ENCODE measurements around the gene CNTNAP2. TPM values are rescaled to one million over a fixed set of nuclear protein-coding genes. Genes with fewer than 3 reads are reported as not detected.

The CNTNAP2 gene
- total RNA-seq, 3 donors from 2014 or later (not counting 1 experiment from before 2014, with no cell fraction given) = 0.18 to 1.1 TPM; not detected in 1

GRCh38 chr7:146136357-146136875 is 19.8 kb downstream of the CNTNAP2 start:
- Histone ChIP-seq H3K4me1 (ENCODE audit: control insufficient read depth, insufficient read depth, low read length) (no peaks in the 10 kb centered on the region), H3K27me3 (ENCODE audit: control insufficient read depth, insufficient read depth, low read length) (no peaks in the 10 kb centered on the region), H3K27ac (ENCODE audit: low read length) (no peak overlapping the region), H3K4me3 (ENCODE audit: low read length) (no peak overlapping the region), H3K9me3 (ENCODE audit: control insufficient read depth, insufficient read depth, low read length) (no peaks in the 10 kb centered on the region), H3K36me3 (ENCODE audit: control insufficient read depth, insufficient read depth, low read length) (no peaks in the 10 kb centered on the region)
- ATAC-seq (no peak), DNase-seq (no peak)
- TF ChIP-seq CTCF (IDR thresholded peaks at IDR 0.05) = no peak
- 79% methylated on average over 11 of the region's 11 CpGs for WGBS (ENCODE audit: insufficient coverage)
- Mint-ChIP-seq H3K4me3 (no peak overlapping the region), H3K27ac (no peak overlapping the region), H3K27me3 (ENCODE audit: low read depth in 2 of 2) (no peaks in the 10 kb centered on the region), H3K4me1 (no peaks in the 10 kb centered on the region), H3K36me3 (no peaks in the 10 kb centered on the region), H3K9me3 (peaks cover 6 to 10% of the 10 kb centered on the region in 2 donors)
- intact Hi-C loops (cut with micrococcal nuclease) = no loop called here

- Histone ChIP-seq H3K4me3 (ENCODE audit: low read length) (no peak overlapping the region), H3K4me1 (ENCODE audit: control insufficient read depth, insufficient read depth, low read length) (no peaks in the 10 kb centered on the region), H3K27me3 (ENCODE audit: control insufficient read depth, insufficient read depth, low read length) (no peaks in the 10 kb centered on the region), H3K9me3 (ENCODE audit: control insufficient read depth, insufficient read depth, low read length) (no peaks in the 10 kb centered on the region), H3K27ac (ENCODE audit: low read length) (no peak overlapping the region), H3K36me3 (ENCODE audit: control insufficient read depth, insufficient read depth, low read length) (no peaks in the 10 kb centered on the region)
- no peaks in the 10 kb centered on the region for H3K4me1 Mint-ChIP-seq
- ATAC-seq = no peak
- no peak overlapping the region for H3K27ac Mint-ChIP-seq
- intact Hi-C loops (cut with micrococcal nuclease) = no loop called here
- no peak overlapping the region for H3K4me3 Mint-ChIP-seq
- WGBS (ENCODE audit: insufficient coverage) = 75% methylated on average over 3 of the region's 4 CpGs
- no peaks in the 10 kb centered on the region for H3K36me3 Mint-ChIP-seq
- H3K27me3 Mint-ChIP-seq (ENCODE audit: low read depth in 2 of 2) = no peaks in the 10 kb centered on the region
- peaks cover 3 to 11% of the 10 kb centered on the region in 2 donors for H3K9me3 Mint-ChIP-seq
- TF ChIP-seq CTCF (IDR thresholded peaks at IDR 0.05) = no peak
- DNase-seq = no peak
Measured at GRCh38 chr7:146138926-146139325, 22.3 kb downstream of the CNTNAP2 start.

DNA sequence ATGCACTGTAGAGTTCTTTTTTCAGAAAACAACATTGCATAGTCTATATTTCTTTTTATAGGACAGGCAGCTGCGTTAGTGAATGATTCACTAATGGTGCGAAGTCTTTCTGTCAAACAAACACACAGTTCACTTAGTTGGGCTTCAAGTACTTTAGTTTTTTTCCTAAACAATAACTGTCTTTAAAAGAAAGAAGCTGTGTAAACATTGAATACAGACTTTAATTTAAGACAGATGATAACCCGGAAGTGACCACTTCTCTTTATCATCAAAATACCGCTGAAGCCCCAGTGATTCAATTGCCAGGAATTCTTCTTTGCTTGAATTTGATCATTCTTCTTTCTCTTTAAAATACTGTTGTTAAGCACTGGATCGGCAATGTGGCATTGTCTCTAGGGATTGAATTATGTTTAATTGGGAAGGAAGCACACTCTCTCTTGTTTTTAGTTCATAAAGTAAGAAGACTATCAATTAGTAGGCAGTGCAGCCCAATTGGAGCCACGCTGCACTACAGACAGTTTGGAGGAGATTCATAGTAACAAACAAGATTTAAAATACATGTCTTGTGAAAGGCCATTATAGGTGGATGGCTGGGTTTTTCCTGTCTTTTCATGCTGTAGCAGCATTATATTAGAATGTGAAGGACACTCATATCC is 30.4 kb downstream of the CNTNAP2 start:
- DNase-seq = no peak
- Histone ChIP-seq H3K36me3 (ENCODE audit: control insufficient read depth, insufficient read depth, low read length) (no peaks in the 10 kb centered on the region), H3K4me3 (ENCODE audit: low read length) (no peak overlapping the region), H3K27ac (ENCODE audit: low read length) (no peak overlapping the region), H3K27me3 (ENCODE audit: control insufficient read depth, insufficient read depth, low read length) (no peaks in the 10 kb centered on the region), H3K9me3 (ENCODE audit: control insufficient read depth, insufficient read depth, low read length) (peaks cover 4% of the 10 kb centered on the region), H3K4me1 (ENCODE audit: control insufficient read depth, insufficient read depth, low read length) (no peaks in the 10 kb centered on the region)
- Mint-ChIP-seq H3K4me1 (no peaks in the 10 kb centered on the region), H3K27me3 (ENCODE audit: low read depth in 2 of 2) (no peaks in the 10 kb centered on the region), H3K36me3 (no peaks in the 10 kb centered on the region), H3K27ac (no peak overlapping the region), H3K4me3 (no peak overlapping the region), H3K9me3 (peaks cover 7 to 11% of the 10 kb centered on the region in 2 donors)
- intact Hi-C loops (cut with micrococcal nuclease) = no loop called here
- no peak for TF ChIP-seq CTCF (IDR thresholded peaks at IDR 0.05)
- ATAC-seq = no peak
- WGBS (ENCODE audit: insufficient coverage) = 86% methylated on average over 5 of the region's 6 CpGs

GRCh38 chr7:146150153-146150552 is 33.6 kb downstream of the CNTNAP2 start:
- no peaks in the 10 kb centered on the region for H3K4me1 ChIP-seq (ENCODE audit: control insufficient read depth, insufficient read depth, low read length)
- H3K27me3 ChIP-seq (ENCODE audit: control insufficient read depth, insufficient read depth, low read length) = no peaks in the 10 kb centered on the region
- Mint-ChIP-seq H3K27me3 (ENCODE audit: low read depth in 2 of 2) (no peaks in the 10 kb centered on the region), H3K27ac (no peak overlapping the region), H3K9me3 (peaks cover 6 to 7% of the 10 kb centered on the region in 2 donors), H3K36me3 (no peaks in the 10 kb centered on the region), H3K4me3 (no peak overlapping the region), H3K4me1 (no peaks in the 10 kb centered on the region)
- intact Hi-C loops (cut with micrococcal nuclease) = no loop called here
- TF ChIP-seq CTCF (IDR thresholded peaks at IDR 0.05) = no peak
- ATAC-seq = no peak
- H3K9me3 ChIP-seq (ENCODE audit: control insufficient read depth, insufficient read depth, low read length) = peaks cover under 1% of the 10 kb centered on the region
- H3K36me3 ChIP-seq (ENCODE audit: control insufficient read depth, insufficient read depth, low read length) = no peaks in the 10 kb centered on the region
- no peak for DNase-seq
- H3K27ac ChIP-seq (ENCODE audit: low read length) = no peak overlapping the region
- no peak overlapping the region for H3K4me3 ChIP-seq (ENCODE audit: low read length)

Measured in natural killer cell (primary cell).